Gastrocnemius medialis (tissue), 4 donors: ENCODE results near the gene SLC30A5. TPM values are rescaled to one million over a fixed set of nuclear protein-coding genes. Genes with fewer than 3 reads are reported as not detected.
A peak's percentile ranks its signal among the peaks of the same experiment; 100 is the strongest.

Experiments
- ATAC-seq, 2 donors: fragments of 150-250 bp; one replicate each; pipeline ENCODE4 v1.9.1; 2016
- DNase-seq, 2 donors: peaks; one replicate each; pipeline ENCODE4 v3.0.0-alpha.2; 2019
- H3K27ac ChIP-seq, 4 donors: fragments of 200-600 bp; sonication (generic); 1 replicate in 1 of 4; 2 replicates in 3 of 4; pipeline ENCODE4 v1.5.1; 2016 to 2018; ENCODE audit warnings: mild to moderate bottlenecking in 2 of 4, moderate library complexity in 1 of 4
- H3K27me3 ChIP-seq, 3 donors: fragments of 200-600 bp; sonication (generic) in 2 of 3; 1 replicate in 1 of 3; 2 replicates in 2 of 3; pipeline versions ENCODE4 v1.5.1 to v1.6.0; 2016 to 2019; ENCODE audit warnings: mild to moderate bottlenecking in 1 of 3, moderate library complexity in 1 of 3
- H3K36me3 ChIP-seq, 2 donors: fragments of 200-600 bp; sonication (generic) in 1 of 2; one replicate each; pipeline ENCODE4 v1.5.1; 2017 to 2018
- H3K4me1 ChIP-seq, 2 donors: fragments of 200-600 bp; sonication (generic) in 1 of 2; one replicate each; pipeline ENCODE4 v1.5.1; 2016 to 2017; ENCODE audit warnings: mild to moderate bottlenecking in 2 of 2
- H3K4me3 ChIP-seq, 4 donors: fragments of 200-600 bp; sonication (generic) in 3 of 4; 1 replicate in 1 of 4; 2 replicates in 3 of 4; pipeline ENCODE4 v1.5.1; 2016 to 2019; ENCODE audit warnings: mild to moderate bottlenecking in 2 of 4
- H3K9me3 ChIP-seq, 3 donors: fragments of 200-600 bp; sonication (generic) in 2 of 3; 1 replicate in 1 of 3; 2 replicates in 2 of 3; pipeline ENCODE4 v1.5.1; 2016 to 2019
- POLR2A ChIP-seq, 2 donors: fragments of 450-650 bp; IDR thresholded peaks; one replicate each; pipeline ENCODE4 v1.6.1; 2017; ENCODE audit warnings: antibody characterized with exemption in 2 of 2, mild to moderate bottlenecking in 2 of 2, moderate library complexity in 2 of 2
- in situ Hi-C, 4 donors: fragments of 200-750 bp; cut with MboI; loops; one replicate each; pipeline versions ENCODE4 v1.15.0 to v1.8.0; 2017; ENCODE audit warnings: low sequenced_read_pairs in 4 of 4
- intact Hi-C: fragments of 100-400 bp; cut with DNase I; formaldehyde crosslinking; loops from one replicate; pipeline ENCODE4 v1.15.1; 2023; ENCODE audit warnings: low total_unique reads
- total RNA-seq, 4 donors: library from RNA; depleted of rRNA; stranded (reverse); fragments of >200 nt; gene quantifications; one replicate each; pipeline versions ENCODE4 v1.1.0 to v1.2.3, GENCODE V29; 2016
- TF ChIP-seq, protein P1 (sequence below), 5 experiments: fragments of 450-650 bp in 3 of 5; fragments of 200-600 bp in 2 of 5; sonication (generic) in 2 of 5; IDR thresholded peaks in 4 of 5; conservative IDR thresholded peaks in 1 of 5; 1 replicate in 4 of 5; 2 replicates in 1 of 5; pipeline ENCODE4 v1.5.1; 2016 to 2019; ENCODE audit warnings: antibody characterized with exemption in 5 of 5, mild to moderate bottlenecking in 3 of 5, moderate library complexity in 3 of 5

Gene SLC30A5
- total RNA-seq, 4 donors from 2014 or later: 14.6 to 35.3 (median 24.5) TPM

DNA sequence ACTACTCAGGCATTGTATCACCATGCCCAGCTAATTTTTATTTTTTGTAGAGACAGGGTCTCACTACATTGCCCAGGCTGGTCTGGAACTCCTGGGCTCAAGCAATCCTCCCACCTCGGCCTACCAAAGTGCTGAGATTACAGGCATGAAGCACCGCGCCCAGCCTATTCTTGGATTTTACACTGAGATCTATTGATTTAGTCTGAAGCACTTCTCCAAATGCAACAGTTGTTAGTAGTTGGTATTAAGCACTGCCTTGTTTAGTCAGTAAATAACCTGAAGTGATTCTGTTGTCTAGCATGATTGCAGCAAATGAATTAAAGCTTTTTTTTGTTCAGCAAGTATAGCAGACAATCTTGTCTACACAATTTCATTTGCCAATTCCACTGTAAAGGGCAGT is 64.2 kb downstream of the SLC30A5 start:
- Histone ChIP-seq H3K4me1 (no peaks in the 10 kb centered on the region), H3K27ac (no peak overlapping the region), H3K27me3 (no peaks in the 10 kb centered on the region), H3K9me3 (no peaks in the 10 kb centered on the region), H3K36me3 (no peaks in the 10 kb centered on the region), H3K4me3 (no peak overlapping the region)
- DNase-seq (no peak), ATAC-seq (no peak)
- intact Hi-C loops: no loop called here
- TF ChIP-seq, protein P1, sequence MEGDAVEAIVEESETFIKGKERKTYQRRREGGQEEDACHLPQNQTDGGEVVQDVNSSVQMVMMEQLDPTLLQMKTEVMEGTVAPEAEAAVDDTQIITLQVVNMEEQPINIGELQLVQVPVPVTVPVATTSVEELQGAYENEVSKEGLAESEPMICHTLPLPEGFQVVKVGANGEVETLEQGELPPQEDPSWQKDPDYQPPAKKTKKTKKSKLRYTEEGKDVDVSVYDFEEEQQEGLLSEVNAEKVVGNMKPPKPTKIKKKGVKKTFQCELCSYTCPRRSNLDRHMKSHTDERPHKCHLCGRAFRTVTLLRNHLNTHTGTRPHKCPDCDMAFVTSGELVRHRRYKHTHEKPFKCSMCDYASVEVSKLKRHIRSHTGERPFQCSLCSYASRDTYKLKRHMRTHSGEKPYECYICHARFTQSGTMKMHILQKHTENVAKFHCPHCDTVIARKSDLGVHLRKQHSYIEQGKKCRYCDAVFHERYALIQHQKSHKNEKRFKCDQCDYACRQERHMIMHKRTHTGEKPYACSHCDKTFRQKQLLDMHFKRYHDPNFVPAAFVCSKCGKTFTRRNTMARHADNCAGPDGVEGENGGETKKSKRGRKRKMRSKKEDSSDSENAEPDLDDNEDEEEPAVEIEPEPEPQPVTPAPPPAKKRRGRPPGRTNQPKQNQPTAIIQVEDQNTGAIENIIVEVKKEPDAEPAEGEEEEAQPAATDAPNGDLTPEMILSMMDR (IDR thresholded peaks at IDR 0.05 in 4 of 5, conservative IDR thresholded peaks at IDR 0.05 in 1 of 5): no peak
- TF ChIP-seq POLR2A (IDR thresholded peaks at IDR 0.05): no peak
- in situ Hi-C loops: no loop called here

DNA sequence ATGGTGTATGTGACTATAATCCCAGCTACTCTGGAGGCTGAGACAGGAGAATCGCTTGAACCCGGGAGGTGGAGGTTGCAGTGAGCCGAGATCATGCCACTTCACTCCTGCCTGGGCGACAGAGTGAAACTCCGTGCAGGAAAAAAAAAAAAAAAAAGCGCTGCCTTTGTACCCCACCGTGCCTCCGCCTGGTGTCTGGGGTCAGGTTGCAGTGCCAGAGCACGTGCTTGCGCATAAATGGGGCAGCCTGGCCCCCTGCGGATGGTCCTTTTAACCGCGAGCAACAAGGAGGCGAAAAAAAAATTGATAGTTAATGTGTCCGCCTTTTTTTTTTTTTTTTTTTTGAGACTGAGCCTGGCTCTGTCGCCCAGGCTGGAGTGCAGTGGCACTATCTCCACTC is 66.8 kb downstream of the SLC30A5 start:
- TF ChIP-seq, protein P1 (IDR thresholded peaks at IDR 0.05 in 4 of 5, conservative IDR thresholded peaks at IDR 0.05 in 1 of 5): no peak
- no peak for TF ChIP-seq POLR2A (IDR thresholded peaks at IDR 0.05)
- Histone ChIP-seq H3K4me1 (no peaks in the 10 kb centered on the region), H3K27ac (no peak overlapping the region), H3K27me3 (no peaks in the 10 kb centered on the region), H3K36me3 (no peaks in the 10 kb centered on the region), H3K9me3 (no peaks in the 10 kb centered on the region), H3K4me3 (no peak overlapping the region)
- ATAC-seq (no peak), DNase-seq (no peak)
- in situ Hi-C loops: loop anchor here in 2 of 4 donors (10.0 kb wide), 1 partner anchor 66 kb away; the partner anchor contains the start of gene SLC30A5 (in 2 of the 2)
- intact Hi-C loops: no loop called here

DNA sequence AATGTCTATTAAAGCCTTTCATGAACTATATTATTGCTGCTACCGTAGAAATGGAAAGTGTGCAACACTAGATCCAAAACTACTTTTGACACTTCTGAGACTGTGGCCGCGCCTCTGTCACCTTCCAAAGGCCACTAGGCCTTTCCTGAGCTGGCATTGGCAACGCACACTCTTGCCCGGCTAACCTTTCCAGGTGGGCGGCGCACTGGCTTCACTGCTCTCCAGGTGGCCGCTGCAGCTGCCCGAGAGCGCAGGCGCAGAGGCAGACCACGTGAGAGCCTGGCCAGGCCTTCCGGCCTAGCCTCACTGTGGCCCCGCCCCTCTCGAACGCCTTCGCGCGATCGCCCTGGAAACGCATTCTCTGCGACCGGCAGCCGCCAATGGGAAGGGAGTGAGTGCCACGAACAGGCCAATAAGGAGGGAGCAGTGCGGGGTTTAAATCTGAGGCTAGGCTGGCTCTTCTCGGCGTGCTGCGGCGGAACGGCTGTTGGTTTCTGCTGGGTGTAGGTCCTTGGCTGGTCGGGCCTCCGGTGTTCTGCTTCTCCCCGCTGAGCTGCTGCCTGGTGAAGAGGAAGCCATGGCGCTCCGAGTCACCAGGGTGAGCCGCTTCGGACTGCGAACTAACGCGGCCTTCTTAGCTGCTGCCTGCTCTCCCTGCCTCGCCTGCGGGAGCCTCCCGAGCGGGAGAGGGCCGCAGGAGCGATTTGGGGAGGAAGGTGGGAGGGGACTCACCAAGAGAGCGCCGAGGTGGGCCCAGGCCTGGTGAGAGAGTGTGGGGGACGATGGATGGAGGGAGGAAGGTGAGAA is 73.1 kb downstream of the SLC30A5 start, which contains the start of gene CCNB1:
CCNB1 (plus strand) TSS at position 465 of the 807 bp plus-strand sequence; CDS start at position 578, 113 bp downstream.
- H3K27ac ChIP-seq: peak within 1 kb of the TSS; percentile 31 to 53 (median 38)
- intact Hi-C loops: loop anchor here (1.0 to 2.0 kb wide), 4 partner anchors 22 to 72 kb away; partner anchors contain the start of genes CDK7, CENPH and SLC30A5

DNA sequence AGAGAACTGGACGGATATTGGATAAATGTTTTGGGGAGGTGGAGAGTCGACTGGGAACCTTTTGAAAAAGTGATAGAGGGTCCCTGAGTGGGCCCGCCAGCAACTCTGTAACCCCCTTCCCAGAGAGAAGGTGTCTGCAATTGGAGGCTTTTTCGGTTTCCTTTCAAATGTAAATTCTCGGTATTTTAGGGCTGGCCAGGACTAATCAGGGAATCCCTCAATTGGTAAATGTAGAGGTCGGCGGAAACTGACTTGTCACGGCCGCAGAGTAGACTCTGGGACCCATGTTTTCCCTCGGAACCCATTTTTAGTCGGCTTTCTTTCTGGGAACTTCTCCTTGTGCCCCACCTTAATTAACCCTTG is 73.7 kb downstream of the SLC30A5 start:
- in situ Hi-C loops: loop anchor here in 2 of 4 donors (10.0 kb wide), 1 partner anchor 73 kb away; the partner anchor contains the start of gene SLC30A5 (in 2 of the 2)

More for the DNA sequence above, 73.1 kb downstream of the SLC30A5 start, which contains the start of gene CCNB1:
- Histone ChIP-seq H3K4me3 (peak within 1 kb of the TSS; percentile 65 to 85 (median 74)), H3K36me3 (no peaks in the 10 kb centered on the region), H3K4me1 (peaks cover 7 to 8% of the 10 kb centered on the region in 2 donors), H3K27me3 (no peaks in the 10 kb centered on the region), H3K9me3 (no peaks in the 10 kb centered on the region)
- ATAC-seq (peak; percentile 100), DNase-seq (peak; percentile 92 to 96)
- TF ChIP-seq POLR2A (IDR thresholded peaks at IDR 0.05): no peak
- TF ChIP-seq, protein P1 (IDR thresholded peaks at IDR 0.05 in 4 of 5, conservative IDR thresholded peaks at IDR 0.05 in 1 of 5): no peak
- in situ Hi-C loops: loop anchor here in 2 of 4 donors (10.0 kb wide), 1 partner anchor 72 kb away; the partner anchor contains the start of gene SLC30A5 (in 2 of the 2)

More for the DNA sequence above, 73.7 kb downstream of the SLC30A5 start:
- Histone ChIP-seq H3K4me1 (peaks cover 7 to 8% of the 10 kb centered on the region in 2 donors), H3K9me3 (no peaks in the 10 kb centered on the region), H3K36me3 (no peaks in the 10 kb centered on the region), H3K27ac (peak overlapping the region in 3 of 4 donors; percentile 19 to 39 (median 31)), H3K4me3 (peak overlapping the region; percentile 65 to 85 (median 74)), H3K27me3 (no peaks in the 10 kb centered on the region)
- intact Hi-C loops: loop anchor here (1.0 to 2.0 kb wide), 3 partner anchors 51 to 73 kb away; partner anchors contain the start of genes CDK7 and SLC30A5
- ATAC-seq (no peak), DNase-seq (no peak)
- TF ChIP-seq, protein P1 (IDR thresholded peaks at IDR 0.05 in 4 of 5, conservative IDR thresholded peaks at IDR 0.05 in 1 of 5): no peak
- no peak for TF ChIP-seq POLR2A (IDR thresholded peaks at IDR 0.05)
